ENCODE measurements around the gene ATF5.

GRCh38 chr19:49936549-49936948 is 7.5 kb downstream of the ATF5 start:
- TF ChIP-seq CTCF (IDR thresholded peaks at IDR 0.05) (no peak), EZH2 (IDR thresholded peaks at IDR 0.05; ENCODE audit: borderline replicate concordance, insufficient read depth, low read depth, low read length, poor library complexity, severe bottlenecking) (no peak)

Data from B cell (primary cell).